Measurements from ENCODE around the gene TNIP2.

- TF ChIP-seq POLR2A (IDR thresholded peaks at IDR 0.05; ENCODE audit: low read depth, low read length), result no peak
- no peak for TF ChIP-seq POLR2AphosphoS5 (IDR thresholded peaks at IDR 0.05; ENCODE audit: low read depth, low read length)
- no peak for TF ChIP-seq TAF1 (IDR thresholded peaks at IDR 0.05; ENCODE audit: low read depth, low read length)
- no peak for TF ChIP-seq POU2F2 (IDR thresholded peaks at IDR 0.05; ENCODE audit: low read depth, low read length)
Observed at GRCh38 chr4:2792396-2792710, 36.2 kb upstream of the TNIP2 start.

All from GM12891 (cell line).